Endothelial cell (in vitro differentiated cells): ENCODE results near the gene SNRPD2. TPM values are rescaled to one million over a fixed set of nuclear protein-coding genes. Genes with fewer than 3 reads are reported as not detected.

Source experiments
- DNase-seq: peaks from one replicate; pipeline ENCODE4 v3.0.0; 2021; ENCODE audit warnings: low spot score
- H3K27ac Mint-ChIP-seq: one replicate; pipeline ENCODE4 v1.8.0; 2021; ENCODE audit warnings: mixed read lengths, inconsistent platforms; ENCODE audit not compliant: unreplicated experiment
- H3K27me3 Mint-ChIP-seq: one replicate; pipeline ENCODE4 v1.8.0; 2021; ENCODE audit warnings: mild to moderate bottlenecking, moderate library complexity, mixed read lengths, inconsistent platforms; ENCODE audit not compliant: unreplicated experiment
- H3K36me3 Mint-ChIP-seq: one replicate; pipeline ENCODE4 v1.8.0; 2021; ENCODE audit warnings: mild to moderate bottlenecking, low read depth, mixed read lengths, inconsistent platforms; ENCODE audit not compliant: unreplicated experiment
- H3K4me1 Mint-ChIP-seq: one replicate; pipeline ENCODE4 v1.8.0; 2021; ENCODE audit warnings: mild to moderate bottlenecking, mixed read lengths, inconsistent platforms; ENCODE audit not compliant: unreplicated experiment
- H3K4me3 Mint-ChIP-seq: one replicate; pipeline ENCODE4 v1.8.0; 2021; ENCODE audit warnings: mild to moderate bottlenecking, mixed read lengths, inconsistent platforms; ENCODE audit not compliant: unreplicated experiment
- H3K9me3 Mint-ChIP-seq: one replicate; pipeline ENCODE4 v1.8.0; 2021; ENCODE audit warnings: mixed read lengths, inconsistent platforms; ENCODE audit not compliant: unreplicated experiment
- CTCF ChIP-seq: fragments of 200-600 bp; sonication (generic); IDR thresholded peaks from one replicate; pipeline ENCODE4 v1.5.0; 2021; ENCODE audit warnings: antibody characterized with exemption; ENCODE audit not compliant: unreplicated experiment
- total RNA-seq: library from RNA; stranded (reverse); fragmentation: NEBNext Ultra II Directional; extraction: Animal tissue kit (Norgen Biotek cat#: 25700); gene quantifications from one replicate; pipeline ENCODE4 v1.2.1, GENCODE V29; 2021; ENCODE audit not compliant: unreplicated experiment

The SNRPD2 gene
- total RNA-seq, 1 donor from 2014 or later = 479 TPM

DNA sequence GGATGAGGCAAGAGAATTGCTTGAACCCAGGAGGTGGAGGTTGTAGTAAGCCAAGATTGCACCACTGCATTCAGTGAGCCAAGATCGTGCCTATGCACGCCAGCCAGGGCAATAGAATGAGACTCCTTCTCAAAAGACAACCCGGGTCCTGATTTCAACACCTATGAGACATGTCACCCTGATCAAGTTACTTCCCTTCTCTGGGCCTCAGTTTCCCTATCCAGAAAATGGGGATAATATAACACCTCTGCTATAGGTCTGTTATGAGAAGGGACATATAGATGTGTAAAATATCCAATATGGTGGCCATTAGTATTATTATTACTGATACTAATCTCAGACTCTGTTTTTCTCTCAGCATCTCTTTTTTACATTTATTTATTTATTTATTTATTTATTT is 36.7 kb downstream of the SNRPD2 start:
- no peak overlapping the region for H3K4me3 Mint-ChIP-seq
- no peaks in the 10 kb centered on the region for H3K9me3 Mint-ChIP-seq
- H3K27me3 Mint-ChIP-seq = peaks cover 1% of the 10 kb centered on the region
- no peak for DNase-seq
- no peak overlapping the region for H3K27ac Mint-ChIP-seq
- peaks cover 3% of the 10 kb centered on the region for H3K36me3 Mint-ChIP-seq
- no peak for TF ChIP-seq CTCF
- H3K4me1 Mint-ChIP-seq = no peaks in the 10 kb centered on the region

DNA sequence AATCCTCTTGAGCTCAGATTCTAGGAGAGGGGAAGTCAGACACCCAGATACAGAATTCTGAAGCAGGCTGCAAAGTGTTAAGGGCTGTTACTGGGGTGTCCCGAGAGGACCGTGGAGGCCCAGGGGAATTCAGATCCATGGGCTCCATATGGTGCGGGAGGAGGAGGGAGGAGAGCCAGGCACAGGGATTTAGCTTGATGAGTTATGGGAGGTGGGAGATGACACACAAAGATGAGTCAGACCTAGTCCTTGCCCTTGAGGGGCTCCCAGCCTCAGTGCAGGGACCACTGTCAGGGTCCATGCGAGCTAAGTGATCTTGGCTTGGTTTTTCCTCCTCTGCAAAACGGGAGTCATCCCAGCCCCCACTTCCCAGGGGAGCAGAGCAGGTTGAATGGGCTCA is 38.1 kb downstream of the SNRPD2 start:
- H3K4me1 Mint-ChIP-seq = no peaks in the 10 kb centered on the region
- no peak for TF ChIP-seq CTCF
- H3K27ac Mint-ChIP-seq = no peak overlapping the region
- DNase-seq = no peak
- H3K36me3 Mint-ChIP-seq = no peaks in the 10 kb centered on the region
- peaks cover 3% of the 10 kb centered on the region for H3K27me3 Mint-ChIP-seq
- no peaks in the 10 kb centered on the region for H3K9me3 Mint-ChIP-seq
- no peak overlapping the region for H3K4me3 Mint-ChIP-seq

GRCh38 chr19:45650722-45651121 is 41.0 kb downstream of the SNRPD2 start:
- Mint-ChIP-seq H3K4me3 (no peak overlapping the region), H3K27ac (no peak overlapping the region), H3K4me1 (no peaks in the 10 kb centered on the region), H3K9me3 (no peaks in the 10 kb centered on the region), H3K36me3 (no peaks in the 10 kb centered on the region), H3K27me3 (peaks cover 7% of the 10 kb centered on the region)
- no peak for TF ChIP-seq CTCF
- no peak for DNase-seq

DNA sequence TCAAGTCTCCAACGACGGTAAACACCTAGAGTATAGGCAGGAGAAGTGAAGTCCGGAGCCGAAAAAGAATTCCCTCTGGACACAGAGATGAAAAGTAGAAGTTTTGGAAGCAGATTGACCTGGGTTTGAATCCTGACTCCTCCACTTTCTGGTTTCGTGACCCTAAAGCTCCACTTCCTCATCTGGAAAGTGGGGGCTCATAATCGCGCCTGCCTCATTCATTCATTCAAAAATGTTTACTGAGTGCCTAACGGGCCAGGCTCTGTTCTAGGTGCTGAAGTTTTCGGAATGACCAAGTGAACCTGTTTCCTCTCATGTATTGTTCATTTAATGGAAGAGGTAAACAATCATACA is 45.4 kb downstream of the SNRPD2 start:
- H3K27ac Mint-ChIP-seq = no peak overlapping the region

More for the DNA sequence above, 45.4 kb downstream of the SNRPD2 start:
- no peaks in the 10 kb centered on the region for H3K9me3 Mint-ChIP-seq
- peaks cover 8% of the 10 kb centered on the region for H3K27me3 Mint-ChIP-seq
- TF ChIP-seq CTCF = no peak
- H3K4me1 Mint-ChIP-seq = peaks cover 11% of the 10 kb centered on the region
- H3K36me3 Mint-ChIP-seq = no peaks in the 10 kb centered on the region
- H3K4me3 Mint-ChIP-seq = no peak overlapping the region
- DNase-seq = no peak
